ENCODE data around the gene BNC2. TPM values are rescaled to one million over a fixed set of nuclear protein-coding genes. Genes with fewer than 3 reads are reported as not detected.

The BNC2 gene
- total RNA-seq, 1 experiment from 2014 or later = 43.6 TPM

DNA sequence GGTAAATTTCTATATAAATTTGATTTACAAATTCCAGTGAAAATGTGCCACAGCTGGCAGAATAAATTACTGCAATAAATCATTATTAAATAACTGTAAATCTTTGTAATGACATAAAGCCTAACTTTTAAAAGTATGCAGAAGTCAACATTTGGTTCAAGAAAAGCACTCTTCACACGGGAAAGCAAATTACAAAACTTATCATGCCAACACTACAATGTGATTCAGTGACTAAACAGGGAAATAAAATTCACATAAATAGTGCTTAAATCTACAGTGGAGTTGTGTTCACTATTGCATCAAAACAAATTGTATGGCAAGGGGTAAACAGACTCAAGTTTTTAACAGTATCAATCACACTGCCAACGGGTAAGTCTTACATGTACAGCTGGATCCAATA lies 117.2 kb downstream of the BNC2 start:
- no peaks in the 10 kb centered on the region for H3K79me2 ChIP-seq (ENCODE audit: insufficient read depth, low read length)
- Mint-ChIP-seq H3K9me3 (no peaks in the 10 kb centered on the region), H3K4me1 (peaks cover 36 to 39% of the 10 kb centered on the region in 2 experiments), H3K36me3 (ENCODE audit: insufficient read depth in 1 of 3, low read depth in 3 of 3) (no peaks in the 10 kb centered on the region; a peak in 1 of 7 replicates), H3K27me3 (ENCODE audit: low read depth) (no peaks in the 10 kb centered on the region), H3K27ac (no peak overlapping the region), H3K4me3 (no peak overlapping the region)
- no peak overlapping the region for H3K4ac ChIP-seq (ENCODE audit: low read depth, low read length)
- no peaks in the 10 kb centered on the region for H3K23me2 ChIP-seq (ENCODE audit: insufficient read length, low read depth, low read length, poor library complexity, severe bottlenecking)
- H2AK5ac ChIP-seq (ENCODE audit: insufficient read length, low read length) = no peak overlapping the region
- no peak overlapping the region for H3K56ac ChIP-seq (ENCODE audit: insufficient read length, low read depth, low read length)
- H3K27ac ChIP-seq (ENCODE audit: insufficient read length, low read depth, low read length) = no peak overlapping the region
- H3K14ac ChIP-seq (ENCODE audit: insufficient read depth, low read length) = no peak overlapping the region
- no peak overlapping the region for H2BK15ac ChIP-seq (ENCODE audit: low read depth, low read length)
- no peak overlapping the region for H2BK12ac ChIP-seq (ENCODE audit: insufficient read length, low read depth, low read length)
- DNase-seq = no peak
- no peak overlapping the region for H4K5ac ChIP-seq (ENCODE audit: insufficient read length, low read depth, low read length)
- no peak overlapping the region for H4K8ac ChIP-seq (replicated peaks; ENCODE audit: insufficient read length, low read depth, low read length)
- H2AFZ ChIP-seq (ENCODE audit: low read length) = no peak overlapping the region
- no peaks in the 10 kb centered on the region; the same call in 1 of the 2 replicates for H3K4me1 ChIP-seq (ENCODE audit: insufficient read depth, low read length)
- no CpG with 5 or more reads among the region's 2 CpGs for WGBS (ENCODE audit: extremely low coverage, insufficient read length, low lambda C conversion rate)
- H3K4me2 ChIP-seq (ENCODE audit: insufficient read depth, insufficient read length, low read length) = no peak overlapping the region
- no peak overlapping the region for H2BK20ac ChIP-seq (ENCODE audit: low read depth, low read length, poor library complexity, severe bottlenecking)
- H4K91ac ChIP-seq (ENCODE audit: insufficient read length, low read depth, low read length) = no peak overlapping the region
- H3K79me1 ChIP-seq (ENCODE audit: insufficient read depth, low read depth, low read length, poor library complexity, severe bottlenecking) = no peaks in the 10 kb centered on the region
- H2BK120ac ChIP-seq (ENCODE audit: low read depth, low read length, poor library complexity, severe bottlenecking) = no peak overlapping the region
- H2BK5ac ChIP-seq (ENCODE audit: insufficient read length, low read length) = no peak overlapping the region
- no peaks in the 10 kb centered on the region for H3K27me3 ChIP-seq (ENCODE audit: insufficient read depth, low read length)
- H3K9me3 ChIP-seq (ENCODE audit: control insufficient read depth, low read depth, low read length) = no peaks in the 10 kb centered on the region
- no peaks in the 10 kb centered on the region for H4K20me1 ChIP-seq (ENCODE audit: control insufficient read depth, insufficient read depth, insufficient read length)
- H3T11ph ChIP-seq (ENCODE audit: low read length) = no peak overlapping the region
- no peak overlapping the region for H3K23ac ChIP-seq (ENCODE audit: insufficient read length, low read depth, low read length)
- H3K18ac ChIP-seq (ENCODE audit: insufficient read length, low read depth, low read length) = no peak overlapping the region
- H3K9ac ChIP-seq (ENCODE audit: extremely low read depth, insufficient read length, low read length) = no peak overlapping the region
- TF ChIP-seq, protein P1, sequence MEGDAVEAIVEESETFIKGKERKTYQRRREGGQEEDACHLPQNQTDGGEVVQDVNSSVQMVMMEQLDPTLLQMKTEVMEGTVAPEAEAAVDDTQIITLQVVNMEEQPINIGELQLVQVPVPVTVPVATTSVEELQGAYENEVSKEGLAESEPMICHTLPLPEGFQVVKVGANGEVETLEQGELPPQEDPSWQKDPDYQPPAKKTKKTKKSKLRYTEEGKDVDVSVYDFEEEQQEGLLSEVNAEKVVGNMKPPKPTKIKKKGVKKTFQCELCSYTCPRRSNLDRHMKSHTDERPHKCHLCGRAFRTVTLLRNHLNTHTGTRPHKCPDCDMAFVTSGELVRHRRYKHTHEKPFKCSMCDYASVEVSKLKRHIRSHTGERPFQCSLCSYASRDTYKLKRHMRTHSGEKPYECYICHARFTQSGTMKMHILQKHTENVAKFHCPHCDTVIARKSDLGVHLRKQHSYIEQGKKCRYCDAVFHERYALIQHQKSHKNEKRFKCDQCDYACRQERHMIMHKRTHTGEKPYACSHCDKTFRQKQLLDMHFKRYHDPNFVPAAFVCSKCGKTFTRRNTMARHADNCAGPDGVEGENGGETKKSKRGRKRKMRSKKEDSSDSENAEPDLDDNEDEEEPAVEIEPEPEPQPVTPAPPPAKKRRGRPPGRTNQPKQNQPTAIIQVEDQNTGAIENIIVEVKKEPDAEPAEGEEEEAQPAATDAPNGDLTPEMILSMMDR (conservative IDR thresholded peaks at IDR 0.05) = no peak

All from H9 (cell line).